Measurements from ENCODE around the gene ANKRD9. TPM values are rescaled to one million over a fixed set of nuclear protein-coding genes. Genes with fewer than 3 reads are reported as not detected.

The ANKRD9 gene
- total and polyA plus RNA-seq, 7 donors, result 9.6 to 36.0 (median 16.4) TPM

DNA sequence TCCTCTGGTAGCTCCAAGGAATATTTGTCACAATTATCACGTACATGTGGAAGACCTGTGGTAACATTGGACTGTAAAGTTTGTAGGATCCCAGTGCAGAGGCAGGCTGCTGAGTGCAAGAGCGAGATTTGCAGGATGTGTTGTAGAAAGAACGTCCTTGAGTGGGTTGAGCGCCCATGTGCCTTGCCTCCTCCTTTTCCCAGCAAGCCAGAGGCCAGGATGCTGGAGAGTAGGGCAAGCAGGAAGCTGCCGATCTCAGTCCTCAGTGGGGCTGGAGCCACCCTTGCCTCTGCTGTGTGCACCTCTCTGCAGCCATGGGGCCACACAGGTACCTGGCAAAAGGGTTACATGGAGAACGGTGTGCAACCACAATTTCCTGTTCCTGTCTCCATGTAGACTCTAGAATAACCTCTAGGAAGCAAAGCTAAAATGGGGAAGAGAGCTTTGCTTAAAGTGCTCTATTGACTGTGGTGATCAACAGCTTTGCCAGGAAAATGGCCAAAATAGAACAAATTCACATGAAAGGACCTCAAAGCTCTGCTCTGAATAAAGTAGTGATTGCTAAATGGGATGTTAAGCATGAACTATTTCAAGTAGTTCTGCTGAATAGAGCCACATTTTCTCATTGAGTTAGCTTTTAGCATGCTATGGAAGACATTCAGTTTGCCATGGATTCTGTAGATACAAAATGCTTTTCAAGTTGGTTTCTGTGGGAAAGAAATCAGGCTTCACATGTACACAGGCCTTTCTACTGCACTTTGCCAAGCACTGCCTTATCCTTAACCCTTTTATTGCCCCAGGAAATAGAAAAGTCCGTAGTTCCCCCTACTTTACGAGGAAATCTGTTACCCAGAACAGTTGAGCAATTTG lies 37.4 kb downstream of the ANKRD9 start:
- 67 to 77% methylated on average over 8 of the region's 8 CpGs for WGBS, 2 donors
- no peak for DNase-seq
- H3K4me3 ChIP-seq, result no peak overlapping the region

DNA sequence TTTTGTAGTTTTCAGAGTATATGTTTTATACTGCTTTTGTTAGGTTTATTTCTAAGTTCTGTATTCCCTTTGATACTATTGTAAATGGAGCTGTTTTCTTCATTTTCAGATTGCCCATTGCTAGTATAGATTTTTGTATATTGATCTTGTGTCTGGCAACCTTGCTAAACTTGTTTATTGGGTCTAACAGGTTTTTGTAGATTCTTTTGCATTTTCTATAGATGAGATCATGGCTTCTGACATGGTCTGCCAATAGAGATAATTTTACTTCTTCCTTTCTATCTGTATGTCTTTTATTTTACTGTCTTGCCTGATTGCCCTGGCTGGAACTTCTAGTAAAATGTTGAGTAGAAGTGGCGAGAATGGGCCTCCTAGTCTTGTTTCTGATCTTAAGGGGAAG lies 40.3 kb downstream of the ANKRD9 start:
- 89 to 92% methylated on average over 1 of the region's 1 CpG for WGBS, 2 donors
- no peak for DNase-seq
- peak overlapping the region in 1 of 4 donors; percentile 44 for H3K27ac ChIP-seq
- peaks cover 0 to 14% (median 6%) of the 10 kb centered on the region in 4 donors for H3K4me1 ChIP-seq
- no peaks in the 10 kb centered on the region for H3K9me3 ChIP-seq
- H3K4me3 ChIP-seq, result no peak overlapping the region
- intact Hi-C loops (cut with DNase I), result no loop called here
- H3K36me3 ChIP-seq, result peaks cover 0 to 32% (median 11%) of the 10 kb centered on the region in 4 donors
- no peaks in the 10 kb centered on the region for H3K27me3 ChIP-seq
- TF ChIP-seq POLR2AphosphoS5 (IDR thresholded peaks at IDR 0.05) (no peak), EP300 (IDR thresholded peaks at IDR 0.05) (no peak)
- TF ChIP-seq, protein P1, sequence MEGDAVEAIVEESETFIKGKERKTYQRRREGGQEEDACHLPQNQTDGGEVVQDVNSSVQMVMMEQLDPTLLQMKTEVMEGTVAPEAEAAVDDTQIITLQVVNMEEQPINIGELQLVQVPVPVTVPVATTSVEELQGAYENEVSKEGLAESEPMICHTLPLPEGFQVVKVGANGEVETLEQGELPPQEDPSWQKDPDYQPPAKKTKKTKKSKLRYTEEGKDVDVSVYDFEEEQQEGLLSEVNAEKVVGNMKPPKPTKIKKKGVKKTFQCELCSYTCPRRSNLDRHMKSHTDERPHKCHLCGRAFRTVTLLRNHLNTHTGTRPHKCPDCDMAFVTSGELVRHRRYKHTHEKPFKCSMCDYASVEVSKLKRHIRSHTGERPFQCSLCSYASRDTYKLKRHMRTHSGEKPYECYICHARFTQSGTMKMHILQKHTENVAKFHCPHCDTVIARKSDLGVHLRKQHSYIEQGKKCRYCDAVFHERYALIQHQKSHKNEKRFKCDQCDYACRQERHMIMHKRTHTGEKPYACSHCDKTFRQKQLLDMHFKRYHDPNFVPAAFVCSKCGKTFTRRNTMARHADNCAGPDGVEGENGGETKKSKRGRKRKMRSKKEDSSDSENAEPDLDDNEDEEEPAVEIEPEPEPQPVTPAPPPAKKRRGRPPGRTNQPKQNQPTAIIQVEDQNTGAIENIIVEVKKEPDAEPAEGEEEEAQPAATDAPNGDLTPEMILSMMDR (IDR thresholded peaks at IDR 0.05), result no peak

More for the DNA sequence above, 37.4 kb downstream of the ANKRD9 start:
- no peaks in the 10 kb centered on the region for H3K9me3 ChIP-seq
- H3K27me3 ChIP-seq, result no peaks in the 10 kb centered on the region
- H3K27ac ChIP-seq, result peak overlapping the region in 2 of 4 donors; percentile 52 to 63
- TF ChIP-seq POLR2A (IDR thresholded peaks at IDR 0.05) (no peak), EP300 (IDR thresholded peaks at IDR 0.05) (no peak), POLR2AphosphoS5 (IDR thresholded peaks at IDR 0.05) (no peak)
- TF ChIP-seq, protein P1 (IDR thresholded peaks at IDR 0.05), result no peak
- H3K4me1 ChIP-seq, result peaks cover 0 to 23% (median 8%) of the 10 kb centered on the region in 4 donors
- peaks cover 0 to 3% (median 0%) of the 10 kb centered on the region in 4 donors for H3K36me3 ChIP-seq
- intact Hi-C loops (cut with DNase I), result no loop called here

DNA sequence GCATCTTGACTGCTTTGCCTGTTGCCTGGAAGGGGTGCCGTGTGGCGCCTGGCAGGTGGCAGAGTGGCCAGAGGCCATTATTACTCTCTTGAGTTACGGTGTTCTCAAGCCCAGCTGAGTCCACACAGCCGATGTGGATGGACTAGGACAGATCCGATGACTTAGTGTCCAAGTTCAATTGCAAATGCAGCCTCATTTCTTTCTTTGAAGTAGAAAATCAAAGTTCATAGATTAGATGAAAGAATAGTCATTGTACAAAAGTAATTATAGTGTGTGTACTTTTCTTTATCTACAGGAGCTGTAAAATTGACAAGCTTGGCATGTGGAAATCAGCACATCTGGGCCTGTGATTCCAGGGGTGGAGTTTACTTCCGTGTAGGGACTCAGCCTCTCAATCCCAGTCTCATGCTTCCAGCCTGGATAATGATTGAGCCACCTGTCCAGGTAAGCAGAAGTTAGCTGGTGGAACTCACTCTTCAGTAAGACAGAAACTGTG lies 44.7 kb downstream of the ANKRD9 start:
- H3K27ac ChIP-seq, result no peak overlapping the region
- H3K4me1 ChIP-seq, result peaks cover 0 to 6% (median 0%) of the 10 kb centered on the region in 4 donors
- TF ChIP-seq POLR2A (IDR thresholded peaks at IDR 0.05), result no peak
- TF ChIP-seq EP300 (IDR thresholded peaks at IDR 0.05), result no peak
- no peak for TF ChIP-seq POLR2AphosphoS5 (IDR thresholded peaks at IDR 0.05)
- TF ChIP-seq, protein P1 (IDR thresholded peaks at IDR 0.05), result no peak
- no peak for DNase-seq
- H3K4me3 ChIP-seq, result no peak overlapping the region
- 24 to 73% methylated on average over 6 of the region's 6 CpGs for WGBS, 2 donors
- H3K27me3 ChIP-seq, result no peaks in the 10 kb centered on the region
- no peaks in the 10 kb centered on the region for H3K9me3 ChIP-seq
- peaks cover 0 to 38% (median 13%) of the 10 kb centered on the region in 4 donors for H3K36me3 ChIP-seq
- intact Hi-C loops (cut with DNase I), result no loop called here

DNA sequence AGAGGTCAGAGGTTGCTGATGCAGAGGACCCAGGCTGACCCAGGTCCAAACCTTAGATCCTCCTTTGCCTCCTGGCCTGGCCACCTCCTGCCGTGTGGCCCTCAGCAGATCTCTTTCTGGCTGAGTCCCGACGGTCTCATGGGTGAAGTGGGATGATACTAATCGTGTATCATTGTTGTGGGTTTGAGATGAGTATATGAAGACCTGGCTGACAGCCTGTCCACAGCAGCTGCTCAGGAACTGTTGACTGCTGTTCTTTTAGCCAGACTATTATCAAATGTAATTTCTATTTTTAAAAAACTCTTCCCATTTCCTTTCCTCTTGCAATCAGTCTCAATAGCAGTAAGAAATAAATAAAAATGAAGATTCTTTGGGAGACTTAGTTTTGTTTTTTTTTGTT lies 45.6 kb downstream of the ANKRD9 start:
- 93 to 97% methylated on average over 4 of the region's 4 CpGs for WGBS, 2 donors
- peaks cover 0 to 47% (median 15%) of the 10 kb centered on the region in 4 donors for H3K36me3 ChIP-seq
- H3K27ac ChIP-seq, result no peak overlapping the region
- no peaks in the 10 kb centered on the region for H3K9me3 ChIP-seq
- TF ChIP-seq EP300 (IDR thresholded peaks at IDR 0.05), result no peak
- TF ChIP-seq, protein P1 (IDR thresholded peaks at IDR 0.05), result no peak
- TF ChIP-seq POLR2AphosphoS5 (IDR thresholded peaks at IDR 0.05), result no peak
- no peak for TF ChIP-seq POLR2A (IDR thresholded peaks at IDR 0.05)
- no peaks in the 10 kb centered on the region for H3K4me1 ChIP-seq
- H3K27me3 ChIP-seq, result no peaks in the 10 kb centered on the region
- no peak for DNase-seq
- intact Hi-C loops (cut with DNase I), result no loop called here
- H3K4me3 ChIP-seq, result no peak overlapping the region

Data from sigmoid colon (tissue), 7 donors.